ENCODE measurements around the gene RAB10. TPM values are rescaled to one million over a fixed set of nuclear protein-coding genes. Genes with fewer than 3 reads are reported as not detected.
"Not testable (repeated sequence)": the region's sequence is repeated elsewhere in the genome, so short reads cannot be mapped to it uniquely, and the experiment has no call there.

RAB10 gene
- total RNA-seq, 2 donors from 2014 or later: 93.8 to 108 TPM

- DNase-seq (no peak), ATAC-seq (no peak)
- intact Hi-C loops (cut with DNase I): no loop called here
Observed at GRCh38 chr2:26126074-26126473, 92.2 kb downstream of the RAB10 start.

- no peak for ATAC-seq
- intact Hi-C loops (cut with DNase I): no loop called here
- DNase-seq: no peak
Observed at GRCh38 chr2:26128176-26128575, 94.3 kb downstream of the RAB10 start.

GRCh38 chr2:26130763-26131162 lies 96.9 kb downstream of the RAB10 start:
- DNase-seq: no peak
- ATAC-seq: no peak
- intact Hi-C loops (cut with DNase I): no loop called here

- DNase-seq (no peak), ATAC-seq (no peak)
- intact Hi-C loops (cut with DNase I): no loop called here
Observed at GRCh38 chr2:26136451-26136850, 102.6 kb downstream of the RAB10 start.

GRCh38 chr2:26139269-26140183 lies 105.6 kb downstream of the RAB10 start:
- peak in 1 of 2 donors; percentile 16 for ATAC-seq
- no peak for DNase-seq
- intact Hi-C loops (cut with DNase I): loop anchor here in 1 of 2 donors (5.0 to 10.0 kb wide), 2 partner anchors 55 to 187 kb away; no protein-coding TSS in a partner anchor

- no peak for ATAC-seq
- intact Hi-C loops (cut with DNase I): loop anchor here in 1 of 2 donors (5.0 to 10.0 kb wide), 2 partner anchors 56 to 189 kb away; no protein-coding TSS in a partner anchor
- no peak for DNase-seq
Observed at GRCh38 chr2:26141145-26141769, 107.4 kb downstream of the RAB10 start.

- intact Hi-C loops (cut with DNase I): loop anchor here (2.0 to 10.0 kb wide), 3 partner anchors 59 to 192 kb away; no protein-coding TSS in a partner anchor
- ATAC-seq (no peak), DNase-seq (no peak)
Observed at GRCh38 chr2:26144031-26144430, 110.1 kb downstream of the RAB10 start.

- ATAC-seq (peak; percentile 67 to 73), DNase-seq (peak; percentile 53)
- intact Hi-C loops (cut with DNase I): loop anchor here (2.0 to 10.0 kb wide), 4 partner anchors 58 to 193 kb away; no protein-coding TSS in a partner anchor
Observed at GRCh38 chr2:26144953-26145680, 111.2 kb downstream of the RAB10 start.

- no peak for ATAC-seq
- DNase-seq: no peak
- intact Hi-C loops (cut with DNase I): loop anchor here (5.0 to 10.0 kb wide), 3 partner anchors 61 to 196 kb away; no protein-coding TSS in a partner anchor
Observed at GRCh38 chr2:26148501-26148900, 114.6 kb downstream of the RAB10 start.

GRCh38 chr2:26150243-26150642 lies 116.4 kb downstream of the RAB10 start:
- no peak for DNase-seq
- no peak for ATAC-seq
- intact Hi-C loops (cut with DNase I): no loop called here

- intact Hi-C loops (cut with DNase I): no loop called here
- ATAC-seq (no peak), DNase-seq (no peak)
Observed at GRCh38 chr2:26157580-26157979, 123.7 kb downstream of the RAB10 start.

- ATAC-seq (no peak), DNase-seq (no peak)
- intact Hi-C loops (cut with DNase I): no loop called here
Observed at GRCh38 chr2:26161926-26162325, 128.0 kb downstream of the RAB10 start.

GRCh38 chr2:26162963-26163362 lies 129.1 kb downstream of the RAB10 start:
- DNase-seq: no peak
- no peak for ATAC-seq
- intact Hi-C loops (cut with DNase I): no loop called here

- ATAC-seq (peak in 1 of 2 donors; percentile 55), DNase-seq (no peak)
- intact Hi-C loops (cut with DNase I): no loop called here
Observed at GRCh38 chr2:26164231-26164630, 130.3 kb downstream of the RAB10 start.

- no peak for DNase-seq
- intact Hi-C loops (cut with DNase I): no loop called here
- ATAC-seq: no peak
Observed at GRCh38 chr2:26164641-26165211, 130.8 kb downstream of the RAB10 start.

- intact Hi-C loops (cut with DNase I): no loop called here
- ATAC-seq (no peak), DNase-seq (no peak)
Observed at GRCh38 chr2:26165403-26165802, 131.5 kb downstream of the RAB10 start.

- intact Hi-C loops (cut with DNase I); DNase-seq; ATAC-seq: not testable (repeated sequence)
Observed at GRCh38 chr2:26166541-26166940, 132.7 kb downstream of the RAB10 start.

GRCh38 chr2:26168785-26169184 lies 134.9 kb downstream of the RAB10 start:
- no peak for ATAC-seq
- intact Hi-C loops (cut with DNase I): no loop called here
- DNase-seq: no peak

- intact Hi-C loops (cut with DNase I): no loop called here
- ATAC-seq (no peak), DNase-seq (no peak)
Observed at GRCh38 chr2:26169226-26169625, 135.3 kb downstream of the RAB10 start.
